Stomach (tissue), 4 donors: Measurements from ENCODE around the gene TUBG2.

ENCODE experiments used
- CTCF ChIP-seq, 7 experiments: fragments of 450-650 bp in 4 of 7; fragments of 200-600 bp in 3 of 7; sonication (generic) in 3 of 7; IDR thresholded peaks; one replicate each; pipeline ENCODE4 v1.5.1; 2016 to 2019; ENCODE audit warnings: antibody characterized with exemption in 7 of 7, control low read depth in 2 of 7, mild to moderate bottlenecking in 1 of 7
- POLR2A ChIP-seq, 4 donors: fragments of 450-650 bp; IDR thresholded peaks; one replicate each; pipeline ENCODE4 v1.6.1; 2016; ENCODE audit warnings: antibody characterized with exemption in 4 of 4, control low read depth in 2 of 4, mild to moderate bottlenecking in 1 of 4, moderate library complexity in 1 of 4
- POLR2AphosphoS5 ChIP-seq, 3 donors: sonication (generic); formaldehyde crosslinking; IDR thresholded peaks; one replicate each; pipeline ENCODE4 v1.6.1; 2016; ENCODE audit warnings: antibody characterized with exemption in 3 of 3

GRCh38 chr17:42651392-42651791, 7.7 kb upstream of the TUBG2 start:
- TF ChIP-seq CTCF (IDR thresholded peaks at IDR 0.05) (no peak), POLR2A (IDR thresholded peaks at IDR 0.05) (no peak), POLR2AphosphoS5 (IDR thresholded peaks at IDR 0.05) (no peak)
